Lung (tissue), 12 donors: ENCODE measurements around the gene SERPINA5. TPM values are rescaled to one million over a fixed set of nuclear protein-coding genes. Genes with fewer than 3 reads are reported as not detected.

ENCODE experiments used
- ATAC-seq: fragments of 200-7000 bp; cut with Tn5 transposase; one replicate; pipeline ENCODE4 v1.9.1; 2020; ENCODE audit warnings: moderate number of reproducible peaks; ENCODE audit not compliant: insufficient read depth, low FRiP score
- DNase-seq, 3 donors: peaks; one replicate each; pipeline ENCODE4 v3.0.0-alpha.2; 2013 to 2017
- H3K27ac ChIP-seq, 2 donors: one replicate each; pipeline ENCODE4 v1.5.1; 2013; ENCODE audit warnings: mild to moderate bottlenecking in 2 of 2, moderate library complexity in 2 of 2, control low read depth in 1 of 2, inconsistent platforms in 1 of 2, low read depth in 1 of 2, low read length in 1 of 2
- H3K27me3 ChIP-seq, 3 donors: one replicate each; pipeline ENCODE4 v1.5.1; 2013; ENCODE audit warnings: low read length in 2 of 3; ENCODE audit not compliant: control insufficient read depth in 3 of 3, insufficient read depth in 3 of 3
- H3K36me3 ChIP-seq, 4 donors: one replicate each; pipeline ENCODE4 v1.5.1; 2013; ENCODE audit warnings: low read length in 4 of 4, mild to moderate bottlenecking in 1 of 4, moderate library complexity in 1 of 4; ENCODE audit not compliant: control insufficient read depth in 4 of 4, insufficient read depth in 4 of 4
- H3K4me1 ChIP-seq, 5 donors: one replicate each; pipeline ENCODE4 v1.5.1; 2013; ENCODE audit warnings: low read length in 5 of 5, mild to moderate bottlenecking in 2 of 5, moderate library complexity in 1 of 5; ENCODE audit not compliant: control insufficient read depth in 5 of 5, insufficient read depth in 5 of 5
- H3K4me3 ChIP-seq: one replicate; pipeline ENCODE4 v1.5.1; 2013; ENCODE audit warnings: mild to moderate bottlenecking, control low read depth, moderate library complexity
- H3K9ac ChIP-seq, 2 donors: one replicate each; pipeline ENCODE4 v1.5.1; 2013; ENCODE audit warnings: low read length in 2 of 2, control low read depth in 1 of 2; ENCODE audit not compliant: insufficient read depth in 1 of 2
- H3K9me3 ChIP-seq, 4 donors: one replicate each; pipeline ENCODE4 v1.5.1; 2013; ENCODE audit warnings: low read length in 3 of 4, mild to moderate bottlenecking in 1 of 4, moderate library complexity in 1 of 4; ENCODE audit not compliant: control insufficient read depth in 4 of 4, insufficient read depth in 3 of 4
- CTCF ChIP-seq: IDR thresholded peaks from 2 replicates; pipeline ENCODE4 v1.5.1; 2012; ENCODE audit warnings: mild to moderate bottlenecking; ENCODE audit errors: control extremely low read depth, extremely low read depth
- WGBS, 2 donors: extraction: QIAGEN DNeasy Blood & Tissue Kit; methylation state at CpG; one replicate each; pipeline ENCODE4 v1.1.7; 2013; 5-methylcytosine and 5-hydroxymethylcytosine counted together
- polyA plus RNA-seq, 2 donors: library from polyadenylated mRNA; stranded (reverse); fragments of 200-250 nt; gene quantifications; one replicate each; pipeline ENCODE4 v1.2.1, GENCODE V29; 2013
- total RNA-seq, 2 donors: library from RNA; depleted of rRNA in 1 of 2; stranded (reverse); fragments of >200 nt in 1 of 2; gene quantifications; one replicate each; pipeline ENCODE4 v1.2.1, GENCODE V29; 2014 to 2021
- donor health status: control.
- donor health status: control.
- donor health status: Bipolar disorder and iron deficiency.
- donor health status: healthy.
- donor health status: DM: yes; HTN: yes; CAD: no.

SERPINA5 gene
- total and polyA plus RNA-seq, 4 donors = 0.14 to 4.3 (median 0.52) TPM; not detected in 1

GRCh38 chr14:94572637-94573303 lies 8.5 kb upstream of the SERPINA5 start:
- peaks cover 0 to 14% (median 0%) of the 10 kb centered on the region in 5 donors for H3K4me1 ChIP-seq
- H3K27me3 ChIP-seq = no peaks in the 10 kb centered on the region
- TF ChIP-seq CTCF = no peak
- WGBS, 2 donors = 70 to 85% methylated on average over 7 of the region's 7 CpGs
- H3K9me3 ChIP-seq = peaks cover 0 to 4% (median 0%) of the 10 kb centered on the region in 4 donors
- DNase-seq = no peak
- ATAC-seq = no peak
- H3K4me3 ChIP-seq = no peak overlapping the region
- no peak overlapping the region for H3K9ac ChIP-seq
- no peaks in the 10 kb centered on the region for H3K36me3 ChIP-seq
- H3K27ac ChIP-seq = no peak overlapping the region

GRCh38 chr14:94573475-94574277 lies 7.5 kb upstream of the SERPINA5 start:
- H3K27me3 ChIP-seq = no peaks in the 10 kb centered on the region
- peaks cover 0 to 4% (median 0%) of the 10 kb centered on the region in 4 donors for H3K9me3 ChIP-seq
- H3K4me3 ChIP-seq = no peak overlapping the region
- no peak for TF ChIP-seq CTCF
- no peak overlapping the region for H3K27ac ChIP-seq
- H3K36me3 ChIP-seq = no peaks in the 10 kb centered on the region
- H3K9ac ChIP-seq = no peak overlapping the region
- ATAC-seq (no peak), DNase-seq (no peak)
- peaks cover 0 to 14% (median 0%) of the 10 kb centered on the region in 5 donors for H3K4me1 ChIP-seq
- WGBS, 2 donors = 85 to 87% methylated on average over 6 of the region's 6 CpGs

GRCh38 chr14:94574336-94574735 lies 6.9 kb upstream of the SERPINA5 start:
- ATAC-seq = no peak
- TF ChIP-seq CTCF = no peak

More at GRCh38 chr14:94574336-94574735, 6.9 kb upstream of the SERPINA5 start:
- 73 to 96% methylated on average over 3 of the region's 3 CpGs for WGBS, 2 donors
- no peak for DNase-seq
- Histone ChIP-seq H3K4me1 (peaks cover 0 to 14% (median 0%) of the 10 kb centered on the region in 5 donors), H3K27ac (no peak overlapping the region), H3K27me3 (no peaks in the 10 kb centered on the region), H3K36me3 (no peaks in the 10 kb centered on the region), H3K9ac (no peak overlapping the region), H3K9me3 (peaks cover 0 to 2% (median 0%) of the 10 kb centered on the region in 4 donors), H3K4me3 (no peak overlapping the region)
